OCI-LY3 (cell line): ENCODE data around the gene LBR.

Experiments used
- H2AFZ ChIP-seq: fragments of 200-600, 300-600 bp; shearing (Covaris generic); 2 replicates; pipeline ENCODE4 v1.6.0; 2014; ENCODE audit warnings: antibody characterized with exemption, low read depth, low read length
- H3K27ac ChIP-seq: fragments of 200-600, 300-600 bp; sonication (generic); 2 replicates; pipeline ENCODE4 v1.5.1; 2014; ENCODE audit warnings: mild to moderate bottlenecking, low read length, moderate library complexity, mixed read lengths
- H3K27me3 ChIP-seq: fragments of 200-600, 300-600 bp; sonication (generic); 2 replicates; pipeline ENCODE4 v1.6.1; 2014; ENCODE audit warnings: low read depth, low read length, mixed read lengths
- H3K36me3 ChIP-seq: fragments of 200-600, 300-600 bp; sonication (generic); replicated peaks from 2 replicates; pipeline ENCODE3; 2014; ENCODE audit warnings: low read depth, low read length, mixed read lengths
- H3K4me1 ChIP-seq: fragments of 300-600, 200-600 bp; sonication (generic); 2 replicates; pipeline ENCODE4 v1.6.1; 2014; ENCODE audit warnings: low read length, mixed read lengths
- H3K4me2 ChIP-seq: fragments of 200-600, 300-600 bp; sonication (generic); 2 replicates; pipeline ENCODE4 v1.6.1; 2014; ENCODE audit warnings: low read length, mixed read lengths
- H3K4me3 ChIP-seq: fragments of 300-600, 200-600 bp; sonication (generic); 2 replicates; pipeline ENCODE4 v1.5.1; 2014; ENCODE audit warnings: antibody characterized with exemption, mild to moderate bottlenecking, low read length, moderate library complexity
- H3K79me2 ChIP-seq: fragments of 300-600, 200-600 bp; shearing (Covaris generic); 2 replicates; pipeline ENCODE4 v1.6.1; 2014; ENCODE audit warnings: mild to moderate bottlenecking, low read length, mixed read lengths
- H3K9ac ChIP-seq: fragments of 300-600, 200-600 bp; shearing (Covaris generic); 2 replicates; pipeline ENCODE4 v1.6.0; 2014; ENCODE audit warnings: mild to moderate bottlenecking, low read length, moderate library complexity
- H3K9me3 ChIP-seq: fragments of 200-600, 300-600 bp; shearing (Covaris generic); 2 replicates; pipeline ENCODE4 v1.6.1; 2014; ENCODE audit warnings: low read length, mixed read lengths; ENCODE audit not compliant: insufficient read depth
- H4K20me1 ChIP-seq: fragments of 200-600, 300-600 bp; sonication (generic); 2 replicates; pipeline ENCODE4 v1.6.1; 2016; ENCODE audit warnings: low read length, mixed read lengths; ENCODE audit not compliant: insufficient read depth
- EZH2phosphoT487 ChIP-seq: fragments of 200-600 bp; shearing (Covaris generic); IDR thresholded peaks from 2 replicates; pipeline ENCODE4 v1.6.1; 2018; ENCODE audit warnings: antibody characterized with exemption, mixed run types, low read depth
- TF ChIP-seq, protein P1 (sequence below): fragments of 200-600, 300-600 bp; sonication (generic); IDR thresholded peaks from 2 replicates; pipeline ENCODE4 v1.5.1; 2014; ENCODE audit warnings: antibody characterized with exemption, low read length, low read depth

Gene LBR

GRCh38 chr1:225447650-225448089, 19.8 kb upstream of the LBR start:
- no peak overlapping the region for H3K4me3 ChIP-seq
- H3K9ac ChIP-seq = no peak overlapping the region
- no peaks in the 10 kb centered on the region for H3K36me3 ChIP-seq
- TF ChIP-seq, protein P1, sequence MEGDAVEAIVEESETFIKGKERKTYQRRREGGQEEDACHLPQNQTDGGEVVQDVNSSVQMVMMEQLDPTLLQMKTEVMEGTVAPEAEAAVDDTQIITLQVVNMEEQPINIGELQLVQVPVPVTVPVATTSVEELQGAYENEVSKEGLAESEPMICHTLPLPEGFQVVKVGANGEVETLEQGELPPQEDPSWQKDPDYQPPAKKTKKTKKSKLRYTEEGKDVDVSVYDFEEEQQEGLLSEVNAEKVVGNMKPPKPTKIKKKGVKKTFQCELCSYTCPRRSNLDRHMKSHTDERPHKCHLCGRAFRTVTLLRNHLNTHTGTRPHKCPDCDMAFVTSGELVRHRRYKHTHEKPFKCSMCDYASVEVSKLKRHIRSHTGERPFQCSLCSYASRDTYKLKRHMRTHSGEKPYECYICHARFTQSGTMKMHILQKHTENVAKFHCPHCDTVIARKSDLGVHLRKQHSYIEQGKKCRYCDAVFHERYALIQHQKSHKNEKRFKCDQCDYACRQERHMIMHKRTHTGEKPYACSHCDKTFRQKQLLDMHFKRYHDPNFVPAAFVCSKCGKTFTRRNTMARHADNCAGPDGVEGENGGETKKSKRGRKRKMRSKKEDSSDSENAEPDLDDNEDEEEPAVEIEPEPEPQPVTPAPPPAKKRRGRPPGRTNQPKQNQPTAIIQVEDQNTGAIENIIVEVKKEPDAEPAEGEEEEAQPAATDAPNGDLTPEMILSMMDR = no peak
- TF ChIP-seq EZH2phosphoT487 = no peak
- H3K79me2 ChIP-seq = no peaks in the 10 kb centered on the region
- peaks cover 18% of the 10 kb centered on the region for H3K4me1 ChIP-seq
- H4K20me1 ChIP-seq = no peaks in the 10 kb centered on the region
- H3K27ac ChIP-seq = no peak overlapping the region
- no peak overlapping the region for H3K4me2 ChIP-seq
- H3K27me3 ChIP-seq = peaks cover 3% of the 10 kb centered on the region; the same call in 1 of the 2 replicates
- no peaks in the 10 kb centered on the region for H3K9me3 ChIP-seq
- no peak overlapping the region for H2AFZ ChIP-seq

- Histone ChIP-seq H3K27ac (no peak overlapping the region), H3K4me3 (no peak overlapping the region), H3K79me2 (no peaks in the 10 kb centered on the region), H3K4me1 (peaks cover 22% of the 10 kb centered on the region), H3K9ac (no peak overlapping the region), H3K4me2 (no peak overlapping the region), H3K36me3 (no peaks in the 10 kb centered on the region), H3K27me3 (peaks cover 3% of the 10 kb centered on the region; the same call in 1 of the 2 replicates), H3K9me3 (no peaks in the 10 kb centered on the region), H2AFZ (no peak overlapping the region), H4K20me1 (no peaks in the 10 kb centered on the region)
- TF ChIP-seq, protein P1 = no peak
- TF ChIP-seq EZH2phosphoT487 = no peak
Measured at GRCh38 chr1:225446981-225447615, 19.3 kb upstream of the LBR start.

DNA sequence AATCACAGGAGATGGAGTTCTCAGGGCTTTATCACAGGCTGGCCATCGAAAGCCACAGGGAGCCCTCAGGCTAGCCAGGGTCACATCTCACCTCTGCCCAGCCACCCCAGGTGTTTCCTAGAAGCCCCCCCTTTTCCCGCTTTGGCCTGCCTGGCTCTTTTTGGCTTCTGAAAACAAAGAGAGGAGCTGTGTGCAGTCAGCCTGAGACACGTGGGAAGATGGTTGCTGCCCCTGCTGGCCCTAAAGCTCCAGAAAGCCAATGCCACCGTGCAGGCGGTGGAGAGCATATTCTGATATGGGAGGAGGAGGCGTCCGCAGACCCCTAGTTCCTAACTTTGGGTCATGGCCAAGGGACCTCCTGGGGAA, 18.7 kb upstream of the LBR start:
- H4K20me1 ChIP-seq = no peaks in the 10 kb centered on the region
- H3K36me3 ChIP-seq = no peaks in the 10 kb centered on the region
- H3K27ac ChIP-seq = no peak overlapping the region
- no peak overlapping the region for H3K4me3 ChIP-seq
- no peak overlapping the region for H2AFZ ChIP-seq
- H3K4me2 ChIP-seq = no peak overlapping the region
- H3K4me1 ChIP-seq = peaks cover 27% of the 10 kb centered on the region
- H3K9ac ChIP-seq = no peak overlapping the region
- no peaks in the 10 kb centered on the region for H3K9me3 ChIP-seq
- no peaks in the 10 kb centered on the region for H3K79me2 ChIP-seq
- TF ChIP-seq EZH2phosphoT487 = no peak
- TF ChIP-seq, protein P1 = no peak
- peaks cover 3% of the 10 kb centered on the region; the same call in 1 of the 2 replicates for H3K27me3 ChIP-seq

DNA sequence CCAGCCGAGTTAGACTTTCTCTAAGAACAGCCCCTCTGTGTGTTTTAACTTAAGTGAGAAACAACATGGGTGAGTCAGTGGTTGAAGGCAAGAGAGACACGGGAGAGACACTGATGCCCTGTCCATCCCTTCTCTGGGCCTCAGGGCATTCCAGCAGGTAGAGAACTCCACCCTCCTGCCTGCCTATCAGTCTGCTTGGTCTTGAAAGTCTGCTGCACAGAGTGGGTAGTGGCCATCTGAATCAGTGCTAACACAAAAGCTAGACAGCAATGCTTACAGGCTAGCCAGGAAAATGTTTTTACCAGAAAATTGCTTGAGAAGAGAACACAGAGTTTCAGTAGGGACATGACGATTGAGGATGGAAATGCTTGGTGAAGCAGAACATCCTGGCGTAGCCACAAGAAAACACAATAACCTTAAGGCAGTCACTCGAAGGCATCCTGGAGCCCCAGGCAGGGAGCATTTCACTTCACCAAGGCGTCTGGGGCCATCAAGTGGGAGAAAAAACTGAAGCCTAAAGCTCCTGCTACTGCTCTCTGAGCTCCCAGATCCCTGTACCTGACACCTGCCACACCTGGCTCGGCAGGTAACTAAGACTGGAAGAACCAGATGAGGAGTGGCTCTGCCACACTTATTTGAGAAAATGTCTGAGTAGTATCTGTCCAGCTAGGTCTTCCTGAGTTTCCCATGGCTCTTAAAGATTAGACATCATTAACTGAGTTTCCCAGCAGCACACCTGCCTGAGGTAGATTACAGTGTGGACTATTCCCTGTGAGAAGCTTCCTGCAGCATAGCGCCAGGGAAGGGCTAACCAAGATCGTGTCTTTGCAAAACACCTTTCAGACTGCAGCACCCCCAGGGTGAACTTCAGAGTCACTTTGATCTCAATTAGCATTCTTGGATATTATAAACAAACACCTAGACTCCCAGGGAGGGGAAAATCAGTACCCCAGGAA, 18.1 kb upstream of the LBR start:
- no peak overlapping the region; the same call in 1 of the 2 replicates for H3K9ac ChIP-seq
- no peaks in the 10 kb centered on the region for H4K20me1 ChIP-seq
- peak overlapping the region; percentile 69 for H3K27ac ChIP-seq
- H3K4me2 ChIP-seq = peak overlapping the region; percentile 87
- H3K36me3 ChIP-seq = no peaks in the 10 kb centered on the region
- H3K9me3 ChIP-seq = no peaks in the 10 kb centered on the region
- H3K4me3 ChIP-seq = peak overlapping the region; percentile 71
- H3K27me3 ChIP-seq = peaks cover 3% of the 10 kb centered on the region; the same call in 1 of the 2 replicates
- no peaks in the 10 kb centered on the region for H3K79me2 ChIP-seq
- H2AFZ ChIP-seq = peak overlapping the region; percentile 99
- no peak for TF ChIP-seq EZH2phosphoT487
- TF ChIP-seq, protein P1 = no peak
- peaks cover 34% of the 10 kb centered on the region for H3K4me1 ChIP-seq
